Kidney (tissue), 14 donors: Measurements from ENCODE around the gene ESRP2. TPM values are rescaled to one million over a fixed set of nuclear protein-coding genes. Genes with fewer than 3 reads are reported as not detected.

ENCODE experiments used
- DNase-seq, 5 donors: peaks; one replicate each; pipeline ENCODE4 v3.0.0-alpha.2; 2013 to 2020
- FAIRE-seq: peaks from 2 replicates; lab custom pipeline; 2012; peaks lifted over from hg19 to GRCh38; lab: Jason Lieb, UNC
- H3K27ac ChIP-seq, 2 donors: one replicate each; pipeline ENCODE4 v1.7.0; 2013; ENCODE audit warnings: low read depth in 2 of 2, low read length in 2 of 2, inconsistent platforms in 1 of 2
- H3K27me3 ChIP-seq: one replicate; pipeline ENCODE4 v1.7.1; 2013; ENCODE audit warnings: low read length, inconsistent platforms; ENCODE audit not compliant: control insufficient read depth, insufficient read depth
- H3K36me3 ChIP-seq, 3 donors: one replicate each; pipeline versions ENCODE4 v1.7.0 to v1.7.1; 2013; ENCODE audit warnings: low read length in 3 of 3, control low read depth in 1 of 3, inconsistent platforms in 1 of 3; ENCODE audit not compliant: insufficient read depth in 3 of 3, control insufficient read depth in 2 of 3
- H3K4me1 ChIP-seq, 3 donors: one replicate each; pipeline versions ENCODE4 v1.7.0 to v1.7.1; 2013; ENCODE audit warnings: low read length in 3 of 3, inconsistent platforms in 1 of 3, low read depth in 1 of 3; ENCODE audit not compliant: control insufficient read depth in 2 of 3, insufficient read depth in 2 of 3
- H3K4me3 ChIP-seq, 3 donors: one replicate each; pipeline versions ENCODE4 v1.7.0 to v1.8.1; 2013; ENCODE audit warnings: low read length in 3 of 3, control low read depth in 1 of 3, inconsistent platforms in 1 of 3
- H3K9ac ChIP-seq, 3 donors: one replicate each; pipeline versions ENCODE4 v1.7.0 to v1.7.1; 2013; ENCODE audit warnings: low read length in 3 of 3, control low read depth in 1 of 3, inconsistent platforms in 1 of 3
- H3K9me3 ChIP-seq, 3 donors: one replicate each; pipeline versions ENCODE4 v1.7.0 to v1.7.1; 2013; ENCODE audit warnings: low read length in 3 of 3, control low read depth in 1 of 3, inconsistent platforms in 1 of 3; ENCODE audit not compliant: control insufficient read depth in 2 of 3, insufficient read depth in 1 of 3
- CTCF ChIP-seq: IDR thresholded peaks from 3 replicates; pipeline ENCODE4 v1.5.1; 2012; ENCODE audit warnings: mild to moderate bottlenecking, moderate library complexity, borderline replicate concordance; ENCODE audit not compliant: insufficient read depth; ENCODE audit errors: extremely low read depth
- intact Hi-C: fragments of 100-400 bp; cut with DNase I; formaldehyde crosslinking; loops from one replicate; pipeline ENCODE4 v1.11.1; 2022
- polyA plus RNA-seq: library from polyadenylated mRNA; stranded (reverse); fragments of 350-450 nt; fragmentation: Illumina TruSeq; extraction: RNeasy Lipid Tissue Mini Kit (QIAGEN cat#74804); gene quantifications from one replicate; pipeline ENCODE4 v1.2.3, GENCODE V29; 2014; ENCODE audit warnings: low read depth, low replicate concordance; ENCODE audit not compliant: insufficient read depth
- total RNA-seq: library from RNA; stranded (reverse); fragmentation: NEBNext Ultra II Directional; extraction: Animal tissue kit (Norgen Biotek cat#: 25700); gene quantifications from one replicate; pipeline ENCODE4 v1.2.1, GENCODE V29; 2021
- donor health status: control.
- donor health status: control.
- donor health status: control.
- donor health status: control.
- donor health status: control.
- donor health status: DM: yes; HTN: yes; CAD: no.
- donor health status: Normal renal cell carcinoma (clear cell type).

Gene ESRP2
- total and polyA plus RNA-seq, 2 donors from 2014 or later = 19.1 to 32.9 TPM

DNA sequence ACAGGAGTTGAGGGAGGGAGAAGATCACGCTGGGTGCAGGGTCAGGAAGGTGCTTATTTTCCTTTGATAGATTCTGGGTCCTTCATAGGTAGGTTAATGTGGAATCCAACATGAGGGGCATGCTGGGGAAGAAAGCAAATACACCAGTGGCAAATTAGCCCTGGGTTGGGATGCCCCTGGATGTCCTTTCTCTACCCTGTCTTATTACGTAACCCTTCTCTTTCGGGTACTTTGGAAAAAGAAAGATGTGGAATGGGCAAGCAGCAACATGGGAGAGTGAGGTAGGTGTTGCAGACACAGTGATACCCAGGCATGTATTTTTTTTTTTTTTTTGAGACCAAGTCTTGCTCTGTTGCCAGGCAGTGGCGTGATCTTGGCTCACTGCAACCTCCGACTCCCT lies 37.5 kb upstream of the ESRP2 start:
- Histone ChIP-seq H3K4me3 (no peak overlapping the region), H3K36me3 (peaks cover 0 to 7% (median 0%) of the 10 kb centered on the region in 3 donors), H3K9ac (peak overlapping the region in 1 of 3 donors; percentile 31), H3K27me3 (no peaks in the 10 kb centered on the region), H3K4me1 (peaks cover 0 to 10% (median 0%) of the 10 kb centered on the region in 3 donors), H3K27ac (peak overlapping the region in 1 of 2 donors; percentile 52), H3K9me3 (no peaks in the 10 kb centered on the region)
- DNase-seq = no peak
- TF ChIP-seq CTCF = no peak
- intact Hi-C loops = no loop called here
- FAIRE-seq = no peak

DNA sequence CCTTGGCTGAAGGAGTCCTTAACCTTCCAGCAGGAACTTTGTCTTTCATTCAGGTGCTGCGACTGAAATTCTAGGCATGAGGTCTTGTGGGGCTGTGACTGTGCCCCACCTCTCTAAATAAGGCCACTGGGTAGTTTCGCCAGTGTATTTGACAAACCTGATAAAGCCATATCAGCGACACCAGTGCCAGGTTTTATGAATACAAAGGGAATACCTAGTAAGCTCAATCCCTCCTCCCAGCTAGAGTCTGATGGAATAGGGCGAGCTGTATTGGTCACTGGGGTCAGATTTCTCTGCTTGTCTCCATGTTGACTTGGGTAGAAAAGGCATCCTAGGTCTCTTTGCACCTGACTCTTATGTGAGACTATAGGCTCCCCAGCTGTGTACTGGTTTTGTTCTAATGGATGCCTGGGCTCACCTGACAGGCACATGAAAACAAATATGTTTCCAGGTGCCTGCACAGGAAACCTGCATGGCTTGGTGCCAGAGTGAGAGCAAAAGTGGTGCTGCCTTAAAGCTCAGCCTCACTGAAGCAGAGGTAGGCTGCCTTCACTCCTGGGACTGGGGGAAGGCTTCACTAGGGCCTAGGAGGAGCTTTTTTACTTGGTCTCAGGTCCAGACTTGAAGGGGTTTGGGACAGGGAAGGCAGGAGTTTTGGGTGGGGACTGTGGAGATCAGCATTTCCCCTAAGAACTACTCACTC lies 36.7 kb upstream of the ESRP2 start:
- Histone ChIP-seq H3K27ac (peak overlapping the region; percentile 52 to 80), H3K4me1 (peaks cover 0 to 13% (median 0%) of the 10 kb centered on the region in 3 donors)
- DNase-seq = peak in 2 of 5 donors; percentile 44 to 66

DNA sequence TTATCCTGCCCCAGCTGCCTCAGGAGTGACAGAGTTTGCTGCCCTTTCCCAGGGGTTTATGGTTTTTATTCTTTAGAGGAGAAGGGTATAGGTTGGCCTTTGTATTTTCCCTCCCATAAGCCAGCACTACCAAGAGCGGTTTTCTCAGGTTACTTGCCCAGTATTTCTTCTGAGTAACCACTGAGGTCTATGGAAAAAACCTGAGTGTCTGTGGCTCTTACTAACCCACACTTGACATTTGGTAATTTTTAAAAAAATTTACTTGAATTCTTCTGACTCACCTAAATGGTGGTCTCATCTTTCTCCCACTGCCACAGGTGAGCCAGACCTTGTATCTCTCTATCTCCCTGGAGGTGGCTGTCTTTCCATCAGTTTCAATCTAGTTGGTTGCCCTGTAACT lies 34.4 kb upstream of the ESRP2 start:
- no peak overlapping the region for H3K4me3 ChIP-seq
- H3K36me3 ChIP-seq = peaks cover 0 to 7% (median 0%) of the 10 kb centered on the region in 3 donors
- DNase-seq (no peak), FAIRE-seq (no peak)
- no peak overlapping the region for H3K9ac ChIP-seq
- peaks cover 0 to 15% (median 4%) of the 10 kb centered on the region in 3 donors for H3K4me1 ChIP-seq
- H3K27ac ChIP-seq = no peak overlapping the region
- no peaks in the 10 kb centered on the region for H3K27me3 ChIP-seq
- intact Hi-C loops = no loop called here
- no peaks in the 10 kb centered on the region for H3K9me3 ChIP-seq
- TF ChIP-seq CTCF = no peak

More for the DNA sequence above, 36.7 kb upstream of the ESRP2 start:
- peaks cover 0 to 7% (median 0%) of the 10 kb centered on the region in 3 donors for H3K36me3 ChIP-seq
- H3K4me3 ChIP-seq = no peak overlapping the region
- H3K27me3 ChIP-seq = no peaks in the 10 kb centered on the region
- FAIRE-seq = no peak
- intact Hi-C loops = no loop called here
- no peaks in the 10 kb centered on the region for H3K9me3 ChIP-seq
- H3K9ac ChIP-seq = peak overlapping the region in 1 of 3 donors; percentile 31
- no peak for TF ChIP-seq CTCF
